ENCODE results near the gene PID1.

The PID1 gene

GRCh38 chr2:228987441-228988155 is 283.5 kb downstream of the PID1 start:
- no peak for DNase-seq

DNA sequence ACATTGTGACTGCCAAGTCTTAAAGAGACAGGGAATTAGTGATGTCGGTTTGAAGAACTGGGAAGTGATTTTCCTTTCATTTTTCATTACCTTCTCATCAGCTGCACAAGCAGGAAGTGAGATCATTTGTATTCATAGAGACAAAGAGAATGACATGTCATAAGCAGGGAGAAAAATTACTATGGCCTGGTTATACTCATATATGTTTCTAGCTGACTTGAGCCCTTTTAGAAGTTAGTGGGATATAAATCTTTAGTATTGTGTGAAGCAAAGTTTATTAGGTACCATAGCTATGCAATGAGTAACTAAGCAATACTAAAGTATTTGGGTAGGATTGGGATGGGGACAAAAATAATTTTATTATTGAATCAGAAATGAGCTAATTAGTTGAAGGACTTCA is 284.1 kb downstream of the PID1 start:
- no peak for DNase-seq

- no peak for DNase-seq
Measured at GRCh38 chr2:228983700-228984099, 287.4 kb downstream of the PID1 start.

GRCh38 chr2:228974169-228974568 is 296.9 kb downstream of the PID1 start:
- DNase-seq: no peak

All from NCI-H524 treated with DMSO at 0.1 percent for 48 hours (cell line).